B cell (primary cell): ENCODE results near the gene MED16. TPM values are rescaled to one million over a fixed set of nuclear protein-coding genes. Genes with fewer than 3 reads are reported as not detected.

Experiments used
- ATAC-seq: fragments of 200-7000 bp; cut with Tn5 transposase; one replicate; pipeline ENCODE4 v1.10.0; 2021; ENCODE audit warnings: low read depth, mild to moderate bottlenecking, moderate number of reproducible peaks, moderate library complexity
- CTCF ChIA-PET: fragments of 350-600 bp; sonication (Branson Sonifier 250); formaldehyde crosslinking; loops from one replicate; lab custom pipeline; 2021; ENCODE audit warnings: antibody characterized with exemption, inconsistent platforms; lab: Charles Lee
- POLR2A ChIA-PET: fragments of 350-600 bp; sonication (Branson Sonifier 250); formaldehyde crosslinking; loops from one replicate; lab custom pipeline; 2021; ENCODE audit warnings: antibody characterized with exemption; lab: Charles Lee
- DNase-seq: peaks from one replicate; pipeline ENCODE4 v3.0.0; 2013
- H2AFZ ChIP-seq: 2 replicates; pipeline ENCODE4 v1.6.1; 2012; ENCODE audit warnings: mild to moderate bottlenecking, low read depth, low read length; ENCODE audit not compliant: insufficient read depth, poor library complexity, severe bottlenecking
- H3K27ac ChIP-seq, 2 donors: 1 replicate in 1 of 2; 2 replicates in 1 of 2; pipeline ENCODE4 v1.5.1; 2012 to 2013; ENCODE audit warnings: low read length in 2 of 2, mild to moderate bottlenecking in 2 of 2, moderate library complexity in 1 of 2
- H3K27me3 ChIP-seq, 4 experiments: fragments of 200-600 bp in 1 of 4; sonication (generic) in 1 of 4; replicated peaks in 1 of 4; 1 replicate in 2 of 4; 2 replicates in 2 of 4; pipeline versions ENCODE4 v1.6.1 to v1.7.0; 2013 to 2016; ENCODE audit warnings: low read length in 3 of 4, mild to moderate bottlenecking in 2 of 4, mixed read lengths in 1 of 4, moderate library complexity in 1 of 4; ENCODE audit not compliant: insufficient read depth in 4 of 4, control insufficient read depth in 3 of 4; ENCODE audit errors: control extremely low read depth in 1 of 4
- H3K36me3 ChIP-seq, 2 experiments: replicated peaks in 1 of 2; 1 replicate in 1 of 2; 2 replicates in 1 of 2; pipeline versions ENCODE4 v1.6.1 to v1.7.1; 2013; ENCODE audit warnings: low read length in 1 of 2; ENCODE audit not compliant: insufficient read depth in 2 of 2, control insufficient read depth in 1 of 2; ENCODE audit errors: control extremely low read depth in 1 of 2, extremely low read depth in 1 of 2
- H3K4me1 ChIP-seq, 2 donors: fragments of 200-600 bp in 1 of 2; sonication (generic) in 1 of 2; 1 replicate in 1 of 2; 2 replicates in 1 of 2; pipeline versions ENCODE4 v1.5.1 to v1.6.1; 2013 to 2017; ENCODE audit warnings: low read length in 2 of 2; ENCODE audit not compliant: control insufficient read depth in 2 of 2, insufficient read depth in 2 of 2
- H3K4me2 ChIP-seq: replicated peaks from 2 replicates; pipeline ENCODE3; 2012; ENCODE audit warnings: mild to moderate bottlenecking, low read depth, low read length; ENCODE audit not compliant: poor library complexity, severe bottlenecking
- H3K4me3 ChIP-seq, 5 experiments: fragments of 200-600 bp in 1 of 5; sonication (generic) in 1 of 5; 1 replicate in 3 of 5; 2 replicates in 2 of 5; pipeline versions ENCODE4 v1.5.1 to v1.7.0; 2011 to 2016; ENCODE audit warnings: low read length in 4 of 5, mild to moderate bottlenecking in 4 of 5, low read depth in 2 of 5, control low read depth in 1 of 5, moderate library complexity in 1 of 5; ENCODE audit not compliant: insufficient read depth in 1 of 5; ENCODE audit errors: control extremely low read depth in 1 of 5, extremely low read depth in 1 of 5
- H3K79me2 ChIP-seq: fragments of 200-600 bp; sonication (generic); one replicate; pipeline ENCODE4 v1.6.0; 2016; ENCODE audit warnings: low read length; ENCODE audit not compliant: control insufficient read depth, insufficient read depth
- H3K9ac ChIP-seq: fragments of 200-600 bp; sonication (generic); 2 replicates; pipeline ENCODE4 v1.6.1; 2017; ENCODE audit warnings: mild to moderate bottlenecking, low read length, moderate library complexity
- H3K9me3 ChIP-seq, 3 donors: one replicate each; pipeline versions ENCODE4 v1.6.1 to v1.7.1; 2013; ENCODE audit warnings: low read length in 2 of 3; ENCODE audit not compliant: control insufficient read depth in 2 of 3, insufficient read depth in 1 of 3; ENCODE audit errors: control extremely low read depth in 1 of 3
- H4K20me1 ChIP-seq: 2 replicates; pipeline ENCODE4 v1.6.0; 2012; ENCODE audit warnings: mild to moderate bottlenecking, low read length; ENCODE audit not compliant: insufficient read depth, control insufficient read depth, poor library complexity, severe bottlenecking
- H3K27ac Mint-ChIP-seq: one replicate; pipeline ENCODE4 v1.8.0; 2021; ENCODE audit warnings: mixed read lengths
- H3K27me3 Mint-ChIP-seq: one replicate; pipeline ENCODE4 v1.8.0; 2021; ENCODE audit warnings: mixed read lengths
- H3K4me1 Mint-ChIP-seq: one replicate; pipeline ENCODE4 v1.8.0; 2021; ENCODE audit warnings: mixed read lengths
- H3K4me3 Mint-ChIP-seq: one replicate; pipeline ENCODE4 v1.8.0; 2021; ENCODE audit warnings: mixed read lengths
- H3K9me3 Mint-ChIP-seq: one replicate; pipeline ENCODE4 v1.8.0; 2022; ENCODE audit warnings: mixed read lengths; ENCODE audit not compliant: insufficient read depth
- CTCF ChIP-seq: fragments of 200-600 bp; IDR thresholded peaks from one replicate; pipeline ENCODE4 v1.8.0; 2022; ENCODE audit warnings: antibody characterized with exemption, mild to moderate bottlenecking
- EZH2 ChIP-seq: IDR thresholded peaks from 2 replicates; pipeline ENCODE4 v1.6.1; 2012; ENCODE audit warnings: borderline replicate concordance, low read depth, mild to moderate bottlenecking, moderate library complexity, low read length; ENCODE audit not compliant: insufficient read depth, poor library complexity, severe bottlenecking
- whole genome bisulfite sequencing: methylation state at CpG from one replicate; pipeline ENCODE4 v1.1.5; 2013; ENCODE audit warnings: missing lambda C conversion rate; ENCODE audit not compliant: insufficient coverage; 5-methylcytosine and 5-hydroxymethylcytosine counted together
- intact Hi-C: fragments of 100-400 bp; cut with micrococcal nuclease; formaldehyde crosslinking; loops from one replicate; pipeline ENCODE4 v1.10.0; 2022
- polyA plus RNA-seq: library from polyadenylated mRNA; depleted of rRNA; stranded (reverse); fragments of >200 nt; gene quantifications from 2 replicates; pipeline ENCODE4 v1.2.3, GENCODE V29; 2012
- total RNA-seq, 2 donors: library from RNA; stranded (reverse); fragments of 120-200 nt in 1 of 2; gene quantifications; 1 replicate in 1 of 2; 2 replicates in 1 of 2; pipeline versions ENCODE4 v1.2.3 to v1.2.4, GENCODE V29; 2013 to 2022

The MED16 gene
- total and polyA plus RNA-seq, 2 donors (not counting 1 experiment from before 2014, with no cell fraction given) = 85.0 to 85.3 TPM

- DNase-seq (peak; percentile 84), ATAC-seq (peak; percentile 25)
- Mint-ChIP-seq H3K9me3 (no peaks in the 10 kb centered on the region), H3K4me3 (peak overlapping the region; percentile 77), H3K4me1 (peaks cover 34% of the 10 kb centered on the region), H3K27me3 (peaks cover 3% of the 10 kb centered on the region), H3K27ac (peak overlapping the region; percentile 65)
- ChIA-PET POLR2A (interaction anchor here (0.5 to 3.6 kb wide), 10 partner anchors 10 to 414 kb away, joined by 3 to 22 read pairs (median 6); partner anchors contain the start of genes MED16, RNU6-9 and WDR18), CTCF (interaction anchor here (0.5 to 7.9 kb wide), 14 partner anchors 10 to 325 kb away, joined by 3 to 143 read pairs (median 4); partner anchors contain the start of genes CFD, MED16, RNU6-9 and WDR18)
- Histone ChIP-seq H4K20me1 (peaks cover 4% of the 10 kb centered on the region), H3K4me3 (peak overlapping the region in 4 of 5 experiments; percentile 40 to 70 (median 54)), H3K36me3 (no peaks in the 10 kb centered on the region), H3K9ac (peak overlapping the region; percentile 57), H3K27me3 (peaks cover 0 to 35% (median 4%) of the 10 kb centered on the region in 4 experiments), H3K27ac (peak overlapping the region in 1 of 2 donors; percentile 27), H2AFZ (peak overlapping the region; percentile 77), H3K79me2 (peaks cover 13% of the 10 kb centered on the region), H3K4me2 (peak overlapping the region; percentile 93), H3K4me1 (peaks cover 46 to 53% of the 10 kb centered on the region in 2 donors), H3K9me3 (peaks cover 0 to 4% (median 0%) of the 10 kb centered on the region in 3 donors)
- intact Hi-C loops = loop anchor here (2.0 to 10.0 kb wide), 4 partner anchors 145 to 321 kb away; partner anchors contain the start of genes ARHGAP45, ATP5F1D and RNF126
- TF ChIP-seq CTCF (no peak), EZH2 (no peak)
- 2% methylated on average over 68 of the region's 68 CpGs for WGBS
Measured at GRCh38 chr19:919199-920050, 26.4 kb upstream of the MED16 start.
